ENCODE results near the gene HHATL. TPM values are rescaled to one million over a fixed set of nuclear protein-coding genes. Genes with fewer than 3 reads are reported as not detected.

The HHATL gene
- total RNA-seq, 2 donors from 2014 or later: 0.28 TPM; not detected in 1

- DNase-seq (no peak), ATAC-seq (no peak)
- intact Hi-C loops (cut with DNase I, micrococcal nuclease): no loop called here
Measured at GRCh38 chr3:42649783-42650182, 52.8 kb downstream of the HHATL start.

GRCh38 chr3:42649006-42649405 lies 53.6 kb downstream of the HHATL start:
- ATAC-seq (no peak), DNase-seq (no peak)
- intact Hi-C loops (cut with DNase I, micrococcal nuclease): no loop called here

- intact Hi-C loops (cut with DNase I, micrococcal nuclease): no loop called here
- ATAC-seq (no peak), DNase-seq (no peak)
Measured at GRCh38 chr3:42647821-42648459, 54.7 kb downstream of the HHATL start.

Other genes with a start within 250 kb of the HHATL start
- 100 to 1,000 TPM; 128 to 137 TPM for gene VIPR1, start 200.2 kb downstream of the HHATL start, total RNA-seq
- 10 to 100 TPM; 11.4 to 15.2 TPM for gene SEC22C, start 120.8 kb downstream of the HHATL start, total RNA-seq
- gene SS18L2, start 111.9 kb downstream of the HHATL start, total RNA-seq: 10 to 100 TPM; 19.0 to 20.5 TPM
- 10 to 100 TPM; 54.1 to 63.9 TPM for gene NKTR, start 102.1 kb downstream of the HHATL start, total RNA-seq
- gene ZBTB47, start 49.1 kb downstream of the HHATL start, total RNA-seq: 10 to 100 TPM in 1 of 2 donors, 1 to 10 TPM in 1; 5.7 to 11.8 TPM
- gene KLHL40, start 17.3 kb downstream of the HHATL start, total RNA-seq: not detected
- gene CCDC13, start 70.5 kb upstream of the HHATL start, total RNA-seq: 1 to 10 TPM; 2.0 to 2.3 TPM
- gene HIGD1A, start 101.7 kb upstream of the HHATL start, total RNA-seq: 100 to 1,000 TPM; 376 to 377 TPM
- gene ACKR2, start 106.6 kb upstream of the HHATL start, total RNA-seq: 1 to 10 TPM; 4.9 to 6.3 TPM
- gene CYP8B1, start 173.1 kb upstream of the HHATL start, total RNA-seq: not detected
- gene ZNF662, start 203.3 kb upstream of the HHATL start, total RNA-seq: 1 to 10 TPM; 5.9 to 7.7 TPM